BJ (cell line): ENCODE data around the gene RNF151. TPM values are rescaled to one million over a fixed set of nuclear protein-coding genes. Genes with fewer than 3 reads are reported as not detected.
A peak's percentile ranks its signal among the peaks of the same experiment; 100 is the strongest.

ENCODE experiments used
- CTCF ChIA-PET: fragments of 350-600 bp; formaldehyde crosslinking; extraction: SDS; loops from one replicate; lab custom pipeline; 2021; ENCODE audit warnings: antibody characterized with exemption, inconsistent platforms; lab: Yijun Ruan, JAX
- POLR2A ChIA-PET: fragments of 300-600 bp; sonication (Branson Sonifier 250); formaldehyde crosslinking; extraction: SDS; loops from one replicate; lab custom pipeline; 2021; ENCODE audit warnings: antibody characterized with exemption; lab: Charles Lee
- DNase-seq: peaks from one replicate; pipeline ENCODE4 v3.0.0-alpha.2; 2011; ENCODE audit warnings: low read depth
- H3K27me3 ChIP-seq: 2 replicates; pipeline ENCODE4 v1.6.0; 2011; ENCODE audit warnings: low read length; ENCODE audit not compliant: control insufficient read depth, insufficient read depth
- H3K36me3 ChIP-seq: 2 replicates; pipeline ENCODE4 v1.5.1; 2011; ENCODE audit warnings: low read length; ENCODE audit not compliant: control insufficient read depth, insufficient read depth
- H3K4me3 ChIP-seq: 2 replicates; pipeline ENCODE4 v1.5.1; 2011; ENCODE audit warnings: low read depth, mild to moderate bottlenecking, control low read depth, low read length
- polyA plus RNA-seq: library from polyadenylated mRNA; depleted of rRNA; stranded (reverse); fragments of >200 nt; gene quantifications from 2 replicates; pipeline ENCODE4 v1.2.3, GENCODE V29; 2011
- TF ChIP-seq, protein P1 (sequence below): IDR thresholded peaks from 2 replicates; pipeline ENCODE4 v1.5.1; 2011; ENCODE audit warnings: low read depth, mild to moderate bottlenecking, control low read depth, inconsistent platforms, low read length, moderate library complexity; ENCODE audit not compliant: insufficient read depth

Gene RNF151
- polyA plus RNA-seq, 1 experiment = not detected

DNA sequence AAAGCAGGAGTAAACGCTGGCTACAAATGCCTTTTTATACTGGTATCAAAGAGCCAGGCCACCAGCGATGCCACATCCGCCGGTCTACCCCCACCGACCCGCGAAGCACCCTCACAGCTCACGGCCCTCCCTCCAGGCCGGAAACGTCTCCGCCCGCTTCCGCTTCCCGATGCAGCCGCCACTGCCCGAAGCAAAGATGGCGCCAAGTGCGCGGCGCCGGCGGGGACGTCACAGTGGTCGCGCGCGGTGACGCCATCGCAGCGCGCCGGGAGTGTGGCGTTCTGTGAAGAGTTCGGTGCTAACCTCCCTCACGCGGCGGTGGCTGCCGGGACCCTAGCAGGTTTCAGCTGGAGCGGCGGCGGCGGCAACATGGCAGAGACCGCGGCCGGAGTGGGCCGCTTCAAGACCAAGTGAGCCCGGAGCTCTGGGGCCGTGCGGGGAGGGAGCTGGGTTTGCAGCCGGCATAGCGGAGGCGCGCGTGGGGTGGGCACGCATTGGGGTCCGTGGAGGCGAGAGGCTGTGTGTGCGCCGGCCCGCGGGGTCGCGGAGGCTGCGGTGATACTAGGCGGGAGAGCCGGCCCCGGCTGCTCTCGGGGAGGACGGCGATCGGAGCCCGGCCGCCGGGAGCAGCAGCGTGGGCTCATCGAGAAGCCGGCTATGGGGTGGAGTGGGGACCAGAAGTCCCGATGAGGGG lies 5.3 kb downstream of the RNF151 start, which contains the start of gene TBL3:
TSS of gene TBL3 (plus strand) at position 258 of the 694 bp plus-strand sequence. CDS start at position 370, 112 bp downstream.
- Histone ChIP-seq H3K36me3 (peaks cover 20% of the 10 kb centered on the region), H3K27me3 (no peaks in the 10 kb centered on the region), H3K4me3 (peak within 1 kb of the TSS; percentile 99)
- POLR2A ChIA-PET = interaction anchor here (1.0 kb wide), 1 partner anchor 184 kb away, joined by 7 read pairs; the partner anchor contains the start of gene TRAF7
- CTCF ChIA-PET = interaction anchor here (0.7 to 1.6 kb wide), 2 partner anchors 10 to 25 kb away, joined by 3 to 4 read pairs; no protein-coding TSS in a partner anchor
- DNase-seq = peak; percentile 39
- TF ChIP-seq, protein P1, sequence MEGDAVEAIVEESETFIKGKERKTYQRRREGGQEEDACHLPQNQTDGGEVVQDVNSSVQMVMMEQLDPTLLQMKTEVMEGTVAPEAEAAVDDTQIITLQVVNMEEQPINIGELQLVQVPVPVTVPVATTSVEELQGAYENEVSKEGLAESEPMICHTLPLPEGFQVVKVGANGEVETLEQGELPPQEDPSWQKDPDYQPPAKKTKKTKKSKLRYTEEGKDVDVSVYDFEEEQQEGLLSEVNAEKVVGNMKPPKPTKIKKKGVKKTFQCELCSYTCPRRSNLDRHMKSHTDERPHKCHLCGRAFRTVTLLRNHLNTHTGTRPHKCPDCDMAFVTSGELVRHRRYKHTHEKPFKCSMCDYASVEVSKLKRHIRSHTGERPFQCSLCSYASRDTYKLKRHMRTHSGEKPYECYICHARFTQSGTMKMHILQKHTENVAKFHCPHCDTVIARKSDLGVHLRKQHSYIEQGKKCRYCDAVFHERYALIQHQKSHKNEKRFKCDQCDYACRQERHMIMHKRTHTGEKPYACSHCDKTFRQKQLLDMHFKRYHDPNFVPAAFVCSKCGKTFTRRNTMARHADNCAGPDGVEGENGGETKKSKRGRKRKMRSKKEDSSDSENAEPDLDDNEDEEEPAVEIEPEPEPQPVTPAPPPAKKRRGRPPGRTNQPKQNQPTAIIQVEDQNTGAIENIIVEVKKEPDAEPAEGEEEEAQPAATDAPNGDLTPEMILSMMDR = no peak

DNA sequence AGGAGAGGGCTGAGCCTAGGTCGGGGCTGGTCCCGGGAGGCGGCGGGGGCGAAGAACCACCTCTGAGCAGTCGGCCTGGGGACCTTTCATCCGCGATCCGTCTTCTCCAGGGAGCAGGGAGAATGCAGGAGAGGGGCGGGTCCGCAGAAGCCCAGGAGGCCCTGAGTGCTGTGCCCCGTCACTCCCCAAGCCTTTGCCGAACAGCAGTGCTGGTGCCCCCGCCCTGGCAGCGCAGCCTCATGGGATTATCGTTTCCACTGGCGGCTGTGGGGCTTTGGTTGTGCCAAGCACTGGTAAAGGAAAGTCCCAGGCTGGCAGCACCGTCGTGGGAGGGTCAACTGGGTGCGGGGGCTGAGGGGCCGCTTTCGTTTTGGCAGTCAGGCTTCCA lies 5.8 kb downstream of the RNF151 start:
- peak overlapping the region; percentile 99 for H3K4me3 ChIP-seq
- no peak for DNase-seq
- H3K27me3 ChIP-seq = no peaks in the 10 kb centered on the region
- TF ChIP-seq, protein P1 = no peak
- ChIA-PET CTCF (interaction anchor here (1.6 kb wide), 1 partner anchor 10 kb away, joined by 4 read pairs; no protein-coding TSS in a partner anchor), POLR2A (no interaction called here)
- peaks cover 23% of the 10 kb centered on the region for H3K36me3 ChIP-seq

DNA sequence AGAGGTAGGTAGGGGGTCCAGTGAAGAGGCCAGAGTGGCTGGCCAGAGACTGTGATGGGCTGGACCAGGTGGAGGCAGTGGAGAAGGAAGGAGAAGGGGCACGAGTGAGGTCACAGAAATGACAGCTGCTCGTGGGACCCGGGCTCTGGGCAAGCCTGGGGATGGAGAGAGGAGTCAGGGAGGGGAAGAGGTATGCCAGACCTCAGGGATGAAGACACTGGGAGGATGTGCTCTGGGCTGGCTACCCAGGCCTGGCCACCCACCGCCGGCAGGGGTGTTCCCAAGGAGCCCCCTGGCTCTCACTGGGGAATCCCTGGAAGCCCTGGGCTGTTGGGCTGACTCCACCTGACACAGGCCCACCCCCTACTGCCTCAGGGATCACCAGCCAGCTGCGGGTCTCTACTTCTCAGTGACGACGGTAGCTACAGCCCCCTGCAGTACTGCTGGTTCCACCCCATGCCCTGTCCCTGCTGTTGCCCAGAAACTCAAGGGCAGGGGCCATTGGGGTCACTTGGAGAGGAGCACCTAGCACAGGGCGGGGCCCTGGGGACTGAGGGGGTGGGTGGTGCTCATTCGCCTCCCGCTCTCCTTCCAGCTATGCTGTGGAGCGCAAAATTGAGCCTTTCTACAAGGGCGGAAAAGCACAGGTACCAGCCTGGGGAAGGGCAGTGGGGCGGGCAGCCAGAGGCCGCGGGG lies 7.0 kb downstream of the RNF151 start:
- DNase-seq = no peak
- H3K27me3 ChIP-seq = no peaks in the 10 kb centered on the region
- ChIA-PET CTCF (no interaction called here), POLR2A (no interaction called here)
- no peak overlapping the region for H3K4me3 ChIP-seq
- peaks cover 32% of the 10 kb centered on the region for H3K36me3 ChIP-seq
- TF ChIP-seq, protein P1 = no peak

DNA sequence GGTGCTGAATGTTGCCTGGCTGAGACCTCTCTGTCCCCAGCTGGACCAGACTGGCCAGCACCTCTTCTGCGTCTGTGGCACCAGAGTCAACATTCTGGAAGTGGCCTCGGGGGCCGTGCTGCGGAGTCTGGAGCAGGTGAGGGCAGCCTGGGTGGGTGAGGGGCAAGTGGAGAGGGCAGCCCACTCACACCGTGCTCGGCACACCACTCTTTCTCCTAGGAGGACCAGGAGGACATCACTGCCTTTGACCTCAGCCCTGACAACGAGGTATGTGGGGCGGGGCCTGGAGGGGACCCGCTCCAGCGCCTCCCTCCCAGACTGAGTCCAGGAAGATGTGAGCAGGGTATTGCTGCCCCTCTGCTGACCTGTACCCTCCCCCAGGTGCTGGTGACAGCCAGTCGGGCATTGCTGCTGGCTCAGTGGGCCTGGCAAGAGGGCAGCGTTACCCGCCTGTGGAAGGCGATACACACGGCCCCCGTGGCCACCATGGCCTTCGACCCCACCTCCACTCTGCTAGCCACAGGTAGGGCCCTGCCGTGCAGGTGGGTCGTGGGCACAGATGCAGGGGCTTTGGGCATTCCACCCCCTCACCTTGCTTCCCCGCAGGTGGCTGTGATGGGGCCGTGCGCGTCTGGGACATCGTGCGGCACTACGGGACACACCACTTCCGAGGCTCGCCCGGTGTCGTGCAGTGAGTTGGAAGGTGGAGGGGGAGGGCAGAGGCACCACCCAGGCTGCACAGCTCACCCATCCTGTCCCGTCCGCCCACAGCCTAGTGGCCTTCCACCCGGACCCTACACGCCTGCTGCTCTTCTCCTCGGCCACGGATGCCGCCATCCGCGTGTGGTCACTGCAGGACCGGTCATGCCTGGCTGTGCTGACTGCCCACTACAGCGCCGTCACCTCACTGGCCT lies 7.8 kb downstream of the RNF151 start:
- DNase-seq = no peak
- H3K4me3 ChIP-seq = no peak overlapping the region
- H3K27me3 ChIP-seq = no peaks in the 10 kb centered on the region
- TF ChIP-seq, protein P1 = no peak
- ChIA-PET POLR2A (no interaction called here), CTCF (no interaction called here)
- peaks cover 32% of the 10 kb centered on the region for H3K36me3 ChIP-seq
